GM19099 (cell line): ENCODE measurements around the gene GALNT10.

ENCODE experiments used
- POLR2A ChIP-seq: IDR thresholded peaks from 3 replicates; pipeline ENCODE4 v1.6.1; 2011; ENCODE audit warnings: low read depth; ENCODE audit not compliant: insufficient read length; ENCODE audit errors: extremely low read depth

The GALNT10 gene

DNA sequence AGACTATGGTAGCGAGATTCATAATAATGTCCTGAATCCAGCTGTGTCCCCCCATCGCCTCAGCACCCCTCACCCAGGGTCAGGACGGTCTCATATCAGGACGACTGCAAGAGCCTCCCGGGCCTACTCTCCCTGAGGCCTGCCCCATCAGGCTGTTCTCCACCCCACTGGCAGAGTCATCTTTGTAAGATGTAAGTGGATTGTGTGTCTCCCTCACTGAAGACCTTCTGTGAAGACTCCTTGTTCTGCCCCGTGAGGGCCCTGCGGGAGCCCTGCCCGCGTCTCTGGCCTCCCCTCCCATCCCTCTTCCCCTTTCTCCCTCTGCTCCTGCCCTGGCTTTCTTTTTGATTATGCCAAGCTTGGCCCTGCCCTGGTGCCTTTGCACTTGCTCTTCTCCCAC is 211.4 kb downstream of the GALNT10 start:
- TF ChIP-seq POLR2A: no peak

GRCh38 chr5:154402611-154403010 is 212.1 kb downstream of the GALNT10 start:
- no peak for TF ChIP-seq POLR2A

DNA sequence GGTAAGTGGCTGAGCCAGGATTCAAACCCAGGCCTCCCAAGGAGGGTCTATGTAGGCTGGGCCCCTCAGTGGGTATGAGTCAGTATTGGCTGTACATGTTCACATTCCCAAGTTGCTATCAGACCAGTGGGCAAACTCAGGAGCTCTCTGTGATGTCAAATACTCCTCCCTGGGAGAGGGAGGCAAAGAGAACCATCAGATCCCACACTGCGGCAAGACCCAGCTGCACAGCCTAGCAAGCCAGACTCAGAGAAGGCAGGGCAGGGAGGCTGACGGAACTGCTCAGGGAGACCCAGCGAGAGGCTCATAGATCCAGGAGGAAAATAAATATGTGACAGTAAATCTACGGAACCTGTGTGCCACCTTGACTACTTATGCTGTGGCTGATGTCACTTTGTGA is 212.7 kb downstream of the GALNT10 start:
- TF ChIP-seq POLR2A: no peak

DNA sequence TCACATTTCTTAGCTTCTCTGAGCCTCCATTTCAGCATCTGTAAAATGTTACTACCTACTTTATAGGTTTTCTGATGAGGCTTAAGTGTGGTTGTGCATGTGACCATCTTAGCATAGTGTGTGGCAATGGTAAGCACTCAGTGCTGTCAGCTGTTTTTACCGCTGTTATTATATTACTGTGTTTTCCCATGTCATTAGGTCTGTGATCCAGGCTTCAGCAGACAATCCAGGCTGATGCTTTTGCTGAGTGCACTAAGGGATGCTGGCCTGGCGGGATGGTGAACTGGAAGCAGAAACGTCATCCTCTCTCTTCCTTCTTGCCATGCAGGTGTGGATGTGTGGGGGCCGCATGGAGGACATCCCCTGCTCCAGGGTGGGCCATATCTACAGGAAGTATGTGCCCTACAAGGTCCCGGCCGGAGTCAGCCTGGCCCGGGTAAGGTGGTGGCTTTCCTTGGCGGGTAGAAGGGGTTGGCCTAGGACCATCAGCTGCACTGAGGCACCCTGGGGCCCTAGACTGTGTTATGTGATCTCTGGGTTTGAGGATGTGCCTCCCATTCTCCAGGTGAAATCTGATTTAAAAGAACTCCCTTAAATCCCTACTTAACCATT is 213.3 kb downstream of the GALNT10 start:
- no peak for TF ChIP-seq POLR2A

DNA sequence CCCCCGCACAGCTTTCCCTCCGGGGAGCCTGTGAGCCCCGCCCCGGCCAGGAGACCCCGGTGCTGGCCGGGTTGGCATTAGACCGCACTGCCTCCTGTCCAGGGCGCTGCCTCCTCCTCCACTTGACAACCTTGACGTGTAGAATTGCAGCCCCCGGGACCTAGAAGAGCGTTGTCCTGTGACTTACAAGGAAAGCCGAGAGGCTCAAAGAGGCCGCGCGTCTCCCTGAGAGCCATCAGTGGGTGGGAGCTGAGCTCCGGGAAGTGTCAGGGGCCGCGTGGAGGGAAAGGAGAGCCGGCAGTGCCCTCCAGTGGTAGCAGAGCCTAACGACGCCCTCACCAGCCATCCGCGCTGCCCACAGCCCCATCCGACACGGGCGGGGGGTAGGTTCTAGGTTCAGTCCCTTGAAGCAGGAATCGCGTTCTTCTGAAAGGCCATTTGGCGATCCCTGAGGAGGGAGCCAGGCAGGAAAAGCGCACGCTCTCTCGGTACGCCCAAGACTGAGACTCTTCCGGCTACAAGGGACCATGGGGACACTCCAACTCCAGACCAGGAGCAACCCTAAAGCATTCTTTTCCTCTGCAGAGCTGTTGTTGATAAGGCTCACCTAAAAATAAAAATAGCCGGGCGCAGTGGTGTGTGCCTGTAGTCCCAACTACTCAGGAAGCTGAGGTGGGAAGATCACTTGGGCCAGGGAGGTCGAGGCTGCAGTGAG is 214.7 kb downstream of the GALNT10 start:
- no peak for TF ChIP-seq POLR2A

DNA sequence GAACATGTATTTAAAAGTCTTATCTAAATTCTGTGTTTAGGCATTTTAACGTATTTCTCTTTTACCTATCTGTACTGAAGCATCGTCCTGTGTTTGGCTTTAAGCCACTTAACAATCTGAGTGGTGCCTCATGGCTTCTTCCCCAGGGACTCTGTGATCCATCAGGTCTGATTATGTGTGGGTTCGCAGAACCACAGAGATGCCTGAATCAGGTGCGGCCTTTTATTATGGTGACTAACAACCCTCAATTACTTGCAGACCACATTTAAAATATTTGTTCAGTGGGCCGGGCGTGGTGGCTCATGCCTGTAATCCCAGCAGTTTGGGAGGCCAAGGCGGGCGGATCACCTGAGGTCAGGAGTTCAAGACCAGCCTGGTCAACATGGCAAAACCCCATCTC is 215.7 kb downstream of the GALNT10 start:
- TF ChIP-seq POLR2A: no peak

GRCh38 chr5:154406826-154407225 is 216.3 kb downstream of the GALNT10 start:
- no peak for TF ChIP-seq POLR2A

- no peak for TF ChIP-seq POLR2A
Observed at GRCh38 chr5:154408811-154409210, 218.3 kb downstream of the GALNT10 start.

DNA sequence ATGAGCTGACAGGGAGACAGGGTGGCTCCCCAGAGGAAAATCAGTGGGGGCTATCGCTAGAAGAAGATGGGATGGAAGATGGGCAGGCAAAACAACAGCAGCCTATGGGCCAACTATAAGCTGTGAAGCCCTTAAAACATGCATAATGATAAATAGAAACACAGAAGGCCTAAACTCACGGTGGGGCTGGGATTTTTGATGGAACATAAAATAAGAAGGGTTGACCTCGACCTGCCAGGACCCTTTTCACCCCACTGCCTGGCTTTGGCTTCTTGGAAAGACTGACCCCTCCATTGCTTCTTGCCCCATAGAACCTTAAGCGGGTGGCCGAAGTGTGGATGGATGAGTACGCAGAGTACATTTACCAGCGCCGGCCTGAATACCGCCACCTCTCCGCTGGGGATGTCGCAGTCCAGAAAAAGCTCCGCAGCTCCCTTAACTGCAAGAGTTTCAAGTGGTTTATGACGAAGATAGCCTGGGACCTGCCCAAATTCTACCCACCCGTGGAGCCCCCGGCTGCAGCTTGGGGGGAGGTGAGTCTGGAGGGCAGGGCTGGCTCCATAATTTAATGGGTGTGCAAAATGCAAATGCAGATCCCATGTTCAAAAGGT is 218.8 kb downstream of the GALNT10 start:
- no peak for TF ChIP-seq POLR2A

GRCh38 chr5:154410008-154410407 is 219.5 kb downstream of the GALNT10 start:
- no peak for TF ChIP-seq POLR2A

GRCh38 chr5:154410786-154411185 is 220.3 kb downstream of the GALNT10 start:
- TF ChIP-seq POLR2A: no peak

DNA sequence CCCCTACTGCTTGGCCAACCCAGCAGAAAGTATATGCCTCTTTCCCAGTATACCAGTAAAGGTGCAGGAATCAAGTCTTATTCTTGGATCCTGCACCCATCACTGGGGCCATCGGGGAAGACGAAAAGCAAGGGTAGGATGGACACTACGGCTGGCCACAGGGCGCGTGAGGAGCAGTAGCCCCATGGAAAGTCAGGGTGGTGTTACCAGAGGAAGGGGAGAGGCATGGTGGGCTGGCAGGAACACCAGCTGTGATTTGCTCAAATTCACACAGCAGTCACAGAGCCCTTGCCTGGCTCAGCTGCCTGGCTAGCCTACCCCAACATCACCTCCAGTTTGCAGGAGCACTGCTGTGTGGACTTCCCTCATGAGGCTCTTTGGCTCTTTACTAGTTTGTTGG is 220.8 kb downstream of the GALNT10 start:
- no peak for TF ChIP-seq POLR2A

GRCh38 chr5:154412316-154412715 is 221.8 kb downstream of the GALNT10 start:
- no peak for TF ChIP-seq POLR2A

GRCh38 chr5:154412925-154413324 is 222.4 kb downstream of the GALNT10 start:
- TF ChIP-seq POLR2A: no peak

DNA sequence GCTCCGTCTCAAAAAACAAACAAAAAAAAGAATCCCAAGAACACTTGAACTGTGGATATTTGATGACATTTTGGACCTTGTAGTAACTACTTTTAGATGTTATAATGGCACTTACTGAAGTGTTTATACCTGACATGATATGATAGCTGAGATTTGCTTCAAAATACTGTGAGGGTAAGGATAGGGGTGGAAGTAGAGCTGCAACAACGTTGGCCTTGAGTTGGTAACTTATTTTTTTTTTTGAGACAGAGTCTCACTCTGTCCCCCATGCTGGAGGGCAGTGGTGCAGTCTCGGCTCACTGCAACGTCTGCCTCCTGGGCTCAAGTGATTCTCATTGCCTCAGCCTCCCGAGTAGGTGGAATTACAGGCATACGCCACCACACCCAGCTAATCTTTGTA is 224.6 kb downstream of the GALNT10 start:
- TF ChIP-seq POLR2A: no peak

- no peak for TF ChIP-seq POLR2A
Observed at GRCh38 chr5:154418344-154418820, 227.8 kb downstream of the GALNT10 start.
